ENCODE results near the gene ZPR1. TPM values are rescaled to one million over a fixed set of nuclear protein-coding genes. Genes with fewer than 3 reads are reported as not detected.

ZPR1 gene
- total RNA-seq, 1 experiment from 2014 or later: 29.6 TPM

- Histone ChIP-seq H3K36me3 (ENCODE audit: low read depth) (peaks cover 67% of the 10 kb centered on the region), H3K4me2 (no peak overlapping the region), H2AFZ (no peak overlapping the region), H3K27me3 (ENCODE audit: insufficient read depth, low read depth) (no peaks in the 10 kb centered on the region), H4K20me1 (ENCODE audit: insufficient read depth) (no peaks in the 10 kb centered on the region), H3K4me1 (replicated peaks; ENCODE audit: insufficient read depth) (peaks cover 8% of the 10 kb centered on the region), H3K27ac (no peak overlapping the region), H3K4me3 (no peak overlapping the region), H3F3A (ENCODE audit: insufficient read depth, low read depth) (peaks cover 3% of the 10 kb centered on the region; the same call in 1 of the 2 replicates), H3K9me2 (ENCODE audit: insufficient read depth) (no peaks in the 10 kb centered on the region), H3K79me2 (ENCODE audit: low read depth) (peaks cover 20% of the 10 kb centered on the region), H3K9me3 (ENCODE audit: insufficient read depth, low read depth) (no peaks in the 10 kb centered on the region)
- TF ChIP-seq EZH2 (IDR thresholded peaks at IDR 0.05; ENCODE audit: low read depth): no peak
- TF ChIP-seq CTCF (conservative IDR thresholded peaks at IDR 0.05): no peak
- DNase-seq: no peak
- intact Hi-C loops (cut with micrococcal nuclease; ENCODE audit: unreplicated experiment): no loop called here
- ChIA-PET CTCF (interaction anchor here (0.5 kb wide), 1 partner anchor 44 kb away, joined by 9 read pairs; no protein-coding TSS in a partner anchor), POLR2A (ENCODE audit: unreplicated experiment) (no interaction called here)
- no TSS peak for BruUV-seq (replicated peaks)
These were observed 5.1 kb downstream of the ZPR1 start for GRCh38 chr11:116782728-116783127.

GRCh38 chr11:116778556-116778955 lies 9.3 kb downstream of the ZPR1 start:
- DNase-seq: no peak
- H3K79me2 ChIP-seq (ENCODE audit: low read depth): no peaks in the 10 kb centered on the region
- CTCF ChIA-PET: no interaction called here
- no peaks in the 10 kb centered on the region for H3K9me3 ChIP-seq (ENCODE audit: insufficient read depth, low read depth)
- no TSS peak for BruUV-seq (replicated peaks)
- intact Hi-C loops (cut with micrococcal nuclease; ENCODE audit: unreplicated experiment): no loop called here
- H3K27me3 ChIP-seq (ENCODE audit: insufficient read depth, low read depth): no peaks in the 10 kb centered on the region
- no peaks in the 10 kb centered on the region for H4K20me1 ChIP-seq (ENCODE audit: insufficient read depth)
- no peak overlapping the region for H3K4me3 ChIP-seq
- no peak overlapping the region for H2AFZ ChIP-seq
- POLR2A ChIA-PET (ENCODE audit: unreplicated experiment): no interaction called here
- TF ChIP-seq EZH2 (IDR thresholded peaks at IDR 0.05; ENCODE audit: low read depth) (no peak), CTCF (conservative IDR thresholded peaks at IDR 0.05) (no peak)
- H3K36me3 ChIP-seq (ENCODE audit: low read depth): peaks cover 51% of the 10 kb centered on the region
- peaks cover 24% of the 10 kb centered on the region for H3F3A ChIP-seq (ENCODE audit: insufficient read depth, low read depth)
- H3K4me1 ChIP-seq (replicated peaks; ENCODE audit: insufficient read depth): peaks cover 16% of the 10 kb centered on the region
- H3K27ac ChIP-seq: no peak overlapping the region
- no peaks in the 10 kb centered on the region for H3K9me2 ChIP-seq (ENCODE audit: insufficient read depth)
- no peak overlapping the region for H3K4me2 ChIP-seq

- Histone ChIP-seq H3K4me3 (no peak overlapping the region), H3K27me3 (ENCODE audit: insufficient read depth, low read depth) (no peaks in the 10 kb centered on the region), H3K79me2 (ENCODE audit: low read depth) (peaks cover 5% of the 10 kb centered on the region), H3K27ac (no peak overlapping the region), H3K4me2 (no peak overlapping the region), H4K20me1 (ENCODE audit: insufficient read depth) (no peaks in the 10 kb centered on the region), H3K36me3 (ENCODE audit: low read depth) (peaks cover 37% of the 10 kb centered on the region; the same call in 1 of the 2 replicates), H2AFZ (no peak overlapping the region), H3F3A (ENCODE audit: insufficient read depth, low read depth) (peaks cover 28% of the 10 kb centered on the region), H3K9me2 (ENCODE audit: insufficient read depth) (no peaks in the 10 kb centered on the region), H3K4me1 (replicated peaks; ENCODE audit: insufficient read depth) (peaks cover 19% of the 10 kb centered on the region), H3K9me3 (ENCODE audit: insufficient read depth, low read depth) (no peaks in the 10 kb centered on the region)
- ChIA-PET POLR2A (ENCODE audit: unreplicated experiment) (no interaction called here), CTCF (no interaction called here)
- no TSS peak for BruUV-seq (replicated peaks)
- DNase-seq: no peak
- intact Hi-C loops (cut with micrococcal nuclease; ENCODE audit: unreplicated experiment): no loop called here
- TF ChIP-seq EZH2 (IDR thresholded peaks at IDR 0.05; ENCODE audit: low read depth) (no peak), CTCF (conservative IDR thresholded peaks at IDR 0.05) (no peak)
These were observed 10.8 kb downstream of the ZPR1 start for GRCh38 chr11:116777056-116777455.

Data from PC-9 (cell line).